ENCODE data around the gene ZCCHC2.

DNA sequence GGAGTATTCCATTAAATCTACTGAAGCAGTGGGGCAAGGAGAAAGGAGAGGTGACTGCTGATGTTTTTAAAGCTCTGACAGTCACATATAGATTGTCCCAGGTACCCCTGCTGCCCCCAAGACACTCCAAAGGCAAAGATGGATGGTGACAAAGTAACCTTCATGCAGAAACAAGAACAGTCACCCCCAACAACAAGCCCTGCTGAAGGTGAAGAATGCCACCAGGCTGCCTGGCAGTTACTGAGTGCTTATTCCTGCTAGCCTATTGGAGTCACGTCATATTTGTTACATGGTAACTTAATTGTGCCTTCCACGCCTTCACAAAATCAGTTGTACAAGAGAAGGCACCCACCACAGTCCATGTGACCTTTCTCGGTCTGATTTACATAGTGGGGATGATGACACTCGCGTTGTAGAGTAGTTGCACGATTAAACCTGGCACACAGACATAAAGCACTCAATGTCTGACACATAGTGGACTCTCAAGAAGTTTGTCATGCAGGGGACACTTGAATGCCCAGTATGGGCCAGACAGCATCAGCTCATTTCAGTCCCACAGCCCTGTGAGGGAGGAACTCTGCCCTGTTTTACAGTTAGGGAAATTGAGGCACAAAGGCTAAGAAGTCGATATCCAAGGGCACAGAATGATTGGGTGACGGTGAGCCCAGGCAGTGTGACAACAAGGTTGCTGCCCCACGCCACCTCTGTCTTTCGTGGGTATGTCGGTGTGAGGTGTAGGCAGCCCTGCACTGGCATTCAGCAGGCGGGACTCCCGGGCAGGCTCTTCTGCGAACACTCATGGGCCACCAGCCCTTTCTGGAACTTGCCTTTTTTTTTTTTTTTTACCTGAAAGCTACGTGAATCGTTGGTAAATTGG is 62.7 kb downstream of the ZCCHC2 start:
- no peak for TF ChIP-seq GATA3 (IDR thresholded peaks at IDR 0.05; ENCODE audit: low read depth, low read length)
- TF ChIP-seq GATA2 (IDR thresholded peaks at IDR 0.05; ENCODE audit: low read depth, low read length), result no peak
